ENCODE results near the gene CDC42SE2. TPM values are rescaled to one million over a fixed set of nuclear protein-coding genes. Genes with fewer than 3 reads are reported as not detected.
"Not testable (repeated sequence)": the region's sequence is repeated elsewhere in the genome, so short reads cannot be mapped to it uniquely, and the experiment has no call there.

CDC42SE2 gene
- total and polyA plus RNA-seq, 2 donors: 18.6 to 45.5 TPM

- peak overlapping the region; percentile 23 for H3K27ac ChIP-seq (ENCODE audit: low read depth)
- no peak for DNase-seq (ENCODE audit: extremely low spot score)
- no peaks in the 10 kb centered on the region for H3K4me1 ChIP-seq (ENCODE audit: insufficient read depth)
- H3K4me3 ChIP-seq (ENCODE audit: low read depth, low read length): no peak overlapping the region
- H3K36me3 ChIP-seq (ENCODE audit: insufficient read depth): no peaks in the 10 kb centered on the region
Observed at GRCh38 chr5:131277447-131277846, 13.6 kb downstream of the CDC42SE2 start.

DNA sequence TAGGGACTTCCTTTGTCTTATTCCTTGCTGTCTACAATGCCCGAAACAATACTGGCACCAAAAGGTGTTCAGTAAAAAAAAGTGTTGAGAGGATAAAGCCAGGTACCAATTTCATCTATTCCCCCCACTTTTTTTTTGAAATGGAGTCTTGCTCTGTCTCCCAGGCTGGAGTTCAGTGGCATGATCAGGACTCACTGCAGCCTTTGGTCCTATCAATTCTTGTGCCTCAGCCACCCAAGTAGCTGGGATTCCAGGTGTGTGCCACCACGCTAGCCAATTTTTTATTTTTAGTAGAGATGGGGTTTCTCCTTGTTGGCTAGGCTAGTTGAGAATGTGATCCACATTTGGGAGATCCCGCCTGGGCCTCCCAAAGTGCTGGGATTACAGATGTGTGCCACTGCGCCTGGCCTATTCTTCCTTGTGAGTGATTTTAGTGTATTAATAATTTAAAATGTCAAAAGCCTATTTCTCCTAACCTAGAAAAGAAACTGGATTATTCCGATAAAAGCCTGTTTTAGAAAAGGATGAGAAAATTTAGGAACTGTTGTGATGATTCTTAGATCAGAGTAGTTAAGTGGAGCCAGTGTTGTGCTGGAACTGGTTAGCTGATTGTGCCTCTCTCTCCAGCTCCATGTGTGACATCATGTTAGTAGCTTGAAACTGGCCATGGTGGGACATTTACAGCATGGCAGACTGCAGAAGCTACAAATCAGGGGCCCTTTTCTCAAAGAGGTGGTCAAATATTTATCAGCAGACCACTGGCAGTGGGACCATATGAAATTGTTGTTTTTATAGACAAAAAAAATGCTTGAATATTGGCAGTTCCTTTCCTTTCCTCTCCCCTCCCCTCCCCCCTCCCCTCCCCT, 14.3 kb downstream of the CDC42SE2 start:
- H3K4me3 ChIP-seq (ENCODE audit: low read depth, low read length): no peak overlapping the region
- no peaks in the 10 kb centered on the region for H3K4me1 ChIP-seq (ENCODE audit: insufficient read depth)
- DNase-seq (ENCODE audit: extremely low spot score): no peak
- 97% methylated on average over 5 of the region's 5 CpGs for WGBS
- peak overlapping the region; percentile 23 for H3K27ac ChIP-seq (ENCODE audit: low read depth)
- H3K36me3 ChIP-seq (ENCODE audit: insufficient read depth): no peaks in the 10 kb centered on the region

- 90% methylated on average over 6 of the region's 6 CpGs for WGBS
- not testable (repeated sequence) for DNase-seq (ENCODE audit: extremely low spot score); H3K27ac ChIP-seq (ENCODE audit: low read depth); H3K36me3 ChIP-seq (ENCODE audit: insufficient read depth); H3K4me1 ChIP-seq (ENCODE audit: insufficient read depth); H3K4me3 ChIP-seq (ENCODE audit: low read depth, low read length)
Observed at GRCh38 chr5:131278741-131279124, 14.9 kb downstream of the CDC42SE2 start.

DNA sequence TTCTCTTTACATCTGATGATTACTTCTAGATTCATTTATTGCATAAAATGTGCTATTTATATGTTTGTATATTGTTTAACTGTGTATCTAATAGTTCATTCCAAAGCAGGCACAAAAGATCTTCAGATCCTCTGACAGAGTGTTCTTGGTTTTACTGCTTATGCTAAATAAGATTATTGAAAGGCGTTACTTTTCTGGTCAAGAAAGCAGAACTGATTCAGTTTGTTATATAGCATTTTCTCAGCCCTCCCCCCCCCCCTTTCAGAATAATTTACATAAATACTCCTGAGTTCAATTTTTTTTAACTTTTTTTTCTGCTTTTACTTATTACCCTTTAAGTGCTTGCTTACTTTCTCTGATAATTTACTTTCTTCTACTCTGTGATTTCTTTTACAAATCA, 15.4 kb downstream of the CDC42SE2 start:
- WGBS: 79% methylated on average over 1 of the region's 1 CpG
- Histone ChIP-seq H3K4me1 (ENCODE audit: insufficient read depth) (no peaks in the 10 kb centered on the region), H3K4me3 (ENCODE audit: low read depth, low read length) (no peak overlapping the region), H3K36me3 (ENCODE audit: insufficient read depth) (no peaks in the 10 kb centered on the region), H3K27ac (ENCODE audit: low read depth) (no peak overlapping the region)
- DNase-seq (ENCODE audit: extremely low spot score): no peak

- Histone ChIP-seq H3K27ac (ENCODE audit: low read depth) (no peak overlapping the region), H3K4me1 (ENCODE audit: insufficient read depth) (no peaks in the 10 kb centered on the region), H3K4me3 (ENCODE audit: low read depth, low read length) (no peak overlapping the region), H3K36me3 (ENCODE audit: insufficient read depth) (no peaks in the 10 kb centered on the region)
- DNase-seq (ENCODE audit: extremely low spot score): no peak
- 65% methylated on average over 3 of the region's 3 CpGs for WGBS
Observed at GRCh38 chr5:131280417-131280816, 16.6 kb downstream of the CDC42SE2 start.

DNA sequence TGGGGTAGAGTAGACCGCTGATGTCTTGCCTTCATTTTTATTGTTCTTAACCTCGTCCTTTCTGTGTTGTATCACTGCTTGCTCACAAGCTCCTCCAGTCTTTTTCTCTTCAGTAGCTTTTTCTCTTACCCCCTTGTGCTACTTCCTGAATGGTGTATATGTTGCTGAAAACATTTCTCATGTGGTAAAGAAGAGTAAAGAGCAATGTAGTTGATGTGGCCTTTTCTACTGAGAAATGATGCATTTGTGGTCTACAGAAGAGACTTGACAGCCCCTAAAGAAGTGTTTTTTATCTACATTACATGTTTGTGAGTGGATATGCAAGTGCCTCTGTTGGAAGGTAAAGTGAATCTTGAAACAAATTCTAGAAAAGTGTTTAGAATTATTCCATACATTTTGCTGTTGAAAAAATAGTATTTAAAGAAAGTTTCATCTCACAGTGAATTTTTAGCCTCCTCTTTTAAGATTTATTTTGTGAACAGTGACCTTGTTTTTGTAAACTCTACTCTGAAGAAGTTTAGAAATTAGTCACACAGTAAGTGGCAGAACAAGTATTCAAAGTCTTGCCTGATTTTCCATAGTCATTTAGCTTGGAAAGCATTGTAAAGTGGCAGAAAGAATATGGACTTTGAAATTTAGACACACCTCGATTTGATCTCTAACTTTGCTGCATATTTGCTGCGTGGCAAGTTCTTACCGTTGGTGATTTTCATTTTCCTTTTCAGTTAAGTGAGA, 17.4 kb downstream of the CDC42SE2 start:
- no peaks in the 10 kb centered on the region for H3K36me3 ChIP-seq (ENCODE audit: insufficient read depth)
- H3K4me3 ChIP-seq (ENCODE audit: low read depth, low read length): no peak overlapping the region
- no peaks in the 10 kb centered on the region for H3K4me1 ChIP-seq (ENCODE audit: insufficient read depth)
- H3K27ac ChIP-seq (ENCODE audit: low read depth): peak overlapping the region; percentile 38
- DNase-seq (ENCODE audit: extremely low spot score): no peak
- WGBS: 69% methylated on average over 5 of the region's 5 CpGs

GRCh38 chr5:131281868-131282234, 18.0 kb downstream of the CDC42SE2 start:
- H3K4me3 ChIP-seq (ENCODE audit: low read depth, low read length): no peak overlapping the region
- H3K27ac ChIP-seq (ENCODE audit: low read depth): no peak overlapping the region
- WGBS: 65% methylated on average over 2 of the region's 2 CpGs
- H3K36me3 ChIP-seq (ENCODE audit: insufficient read depth): no peaks in the 10 kb centered on the region
- H3K4me1 ChIP-seq (ENCODE audit: insufficient read depth): no peaks in the 10 kb centered on the region
- DNase-seq (ENCODE audit: extremely low spot score): no peak

DNA sequence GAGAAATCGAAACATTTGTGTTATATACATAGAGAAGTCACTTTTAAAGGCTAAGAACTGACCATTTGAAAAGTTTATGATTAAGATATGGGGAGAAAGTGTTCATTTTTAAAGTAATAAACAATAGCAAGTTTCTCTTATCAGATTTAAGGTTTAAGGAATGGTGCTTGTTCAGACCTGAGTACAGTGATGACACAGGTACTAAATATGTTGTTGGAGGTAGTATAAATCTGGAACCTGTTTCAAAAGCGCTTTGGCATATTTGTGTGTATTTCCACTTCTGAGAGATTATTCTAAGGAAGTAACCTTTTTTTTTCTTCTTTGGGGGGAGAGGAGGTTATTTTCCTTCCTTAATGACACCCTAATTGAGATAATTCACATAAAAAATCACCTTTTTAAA, 18.4 kb downstream of the CDC42SE2 start:
- WGBS: 82% methylated on average over 2 of the region's 2 CpGs
- Histone ChIP-seq H3K4me3 (ENCODE audit: low read depth, low read length) (no peak overlapping the region), H3K36me3 (ENCODE audit: insufficient read depth) (no peaks in the 10 kb centered on the region)

DNA sequence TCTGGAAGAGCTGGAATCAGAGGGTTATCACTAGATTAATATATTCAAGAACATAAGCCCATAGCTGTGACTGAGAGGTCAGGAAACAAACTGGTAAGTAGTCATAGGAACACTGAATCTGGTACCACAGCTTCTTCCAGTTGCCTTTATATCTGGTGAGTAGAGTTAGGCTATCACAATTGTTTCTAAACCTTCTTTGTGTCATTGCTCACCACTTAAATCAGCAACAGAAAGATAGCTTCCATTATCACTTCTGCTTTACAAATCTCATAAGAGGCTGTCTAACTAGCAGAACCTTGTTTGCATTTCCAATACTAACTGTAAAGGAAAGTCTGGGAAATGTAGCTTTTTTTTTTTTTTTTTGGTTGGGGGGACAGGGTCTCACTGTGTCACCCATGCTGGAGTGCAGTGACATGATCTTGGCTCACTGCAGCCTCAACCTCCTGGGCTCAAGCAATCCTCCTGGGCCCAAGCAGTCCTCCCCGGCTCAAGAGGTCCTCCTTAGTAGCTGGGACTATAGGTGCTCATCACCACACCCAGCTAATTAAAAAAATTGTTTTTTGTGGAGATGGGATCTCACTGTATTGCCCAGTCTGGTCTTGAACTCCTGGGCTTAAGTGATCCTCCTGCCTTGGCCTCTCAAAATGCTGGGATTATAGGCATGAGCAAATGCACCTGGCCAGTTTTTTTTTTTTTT, 22.0 kb downstream of the CDC42SE2 start:
- H3K27ac ChIP-seq (ENCODE audit: low read depth): peak overlapping the region; percentile 23
- WGBS: 95% methylated on average over 1 of the region's 1 CpG
- no peaks in the 10 kb centered on the region for H3K36me3 ChIP-seq (ENCODE audit: insufficient read depth)
- no peaks in the 10 kb centered on the region for H3K4me1 ChIP-seq (ENCODE audit: insufficient read depth)
- no peak for DNase-seq (ENCODE audit: extremely low spot score)
- no peak overlapping the region for H3K4me3 ChIP-seq (ENCODE audit: low read depth, low read length)

More for the DNA sequence above, 18.4 kb downstream of the CDC42SE2 start:
- Histone ChIP-seq H3K27ac (ENCODE audit: low read depth) (no peak overlapping the region), H3K4me1 (ENCODE audit: insufficient read depth) (no peaks in the 10 kb centered on the region)
- no peak for DNase-seq (ENCODE audit: extremely low spot score)

DNA sequence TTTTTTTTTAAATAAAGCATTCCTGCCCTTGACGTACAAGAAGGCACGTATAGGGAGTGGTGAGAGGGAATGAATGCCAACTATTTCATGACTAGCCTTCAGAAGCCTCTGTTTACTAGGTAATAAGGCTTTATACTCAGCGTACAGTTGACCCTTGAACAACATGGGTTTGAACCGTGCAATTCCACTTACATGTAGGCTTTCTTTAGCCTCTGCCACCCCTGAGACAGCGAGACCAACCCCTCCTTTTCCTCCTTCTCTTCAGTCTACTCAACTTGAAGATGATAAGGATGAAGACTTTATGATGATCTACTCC, 22.5 kb downstream of the CDC42SE2 start:
- DNase-seq (ENCODE audit: extremely low spot score): no peak
- no peaks in the 10 kb centered on the region for H3K36me3 ChIP-seq (ENCODE audit: insufficient read depth)
- no peaks in the 10 kb centered on the region for H3K4me1 ChIP-seq (ENCODE audit: insufficient read depth)
- H3K27ac ChIP-seq (ENCODE audit: low read depth): no peak overlapping the region
- no peak overlapping the region for H3K4me3 ChIP-seq (ENCODE audit: low read depth, low read length)
- 85% methylated on average over 5 of the region's 5 CpGs for WGBS

DNA sequence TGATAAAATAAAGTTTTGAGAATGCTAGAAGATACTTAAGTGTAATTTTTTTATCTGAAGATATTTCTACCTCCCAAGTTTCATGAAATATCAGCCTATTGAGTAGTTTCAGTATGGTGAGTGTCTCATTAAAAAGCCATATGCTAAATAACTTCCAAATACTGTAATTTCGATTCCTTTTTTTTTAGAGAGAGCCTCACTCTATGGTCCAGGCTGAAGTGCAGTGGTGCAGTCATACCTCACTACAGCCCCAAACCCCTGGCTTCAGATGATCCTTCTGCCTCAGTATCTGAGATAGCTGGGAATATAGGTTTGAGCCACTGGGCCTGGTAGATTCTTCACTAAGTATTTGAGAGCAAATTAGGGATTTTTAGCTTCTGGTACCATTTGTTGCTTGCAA, 24.5 kb downstream of the CDC42SE2 start:
- no peaks in the 10 kb centered on the region for H3K4me1 ChIP-seq (ENCODE audit: insufficient read depth)
- H3K27ac ChIP-seq (ENCODE audit: low read depth): no peak overlapping the region
- 89% methylated on average over 1 of the region's 1 CpG for WGBS
- no peaks in the 10 kb centered on the region for H3K36me3 ChIP-seq (ENCODE audit: insufficient read depth)
- no peak for DNase-seq (ENCODE audit: extremely low spot score)
- no peak overlapping the region for H3K4me3 ChIP-seq (ENCODE audit: low read depth, low read length)

GRCh38 chr5:131289738-131290137, 25.9 kb downstream of the CDC42SE2 start:
- Histone ChIP-seq H3K36me3 (ENCODE audit: insufficient read depth) (no peaks in the 10 kb centered on the region), H3K4me1 (ENCODE audit: insufficient read depth) (no peaks in the 10 kb centered on the region), H3K27ac (ENCODE audit: low read depth) (peak overlapping the region; percentile 2), H3K4me3 (ENCODE audit: low read depth, low read length) (no peak overlapping the region)
- DNase-seq (ENCODE audit: extremely low spot score): no peak
- WGBS: 91% methylated on average over 3 of the region's 3 CpGs

DNA sequence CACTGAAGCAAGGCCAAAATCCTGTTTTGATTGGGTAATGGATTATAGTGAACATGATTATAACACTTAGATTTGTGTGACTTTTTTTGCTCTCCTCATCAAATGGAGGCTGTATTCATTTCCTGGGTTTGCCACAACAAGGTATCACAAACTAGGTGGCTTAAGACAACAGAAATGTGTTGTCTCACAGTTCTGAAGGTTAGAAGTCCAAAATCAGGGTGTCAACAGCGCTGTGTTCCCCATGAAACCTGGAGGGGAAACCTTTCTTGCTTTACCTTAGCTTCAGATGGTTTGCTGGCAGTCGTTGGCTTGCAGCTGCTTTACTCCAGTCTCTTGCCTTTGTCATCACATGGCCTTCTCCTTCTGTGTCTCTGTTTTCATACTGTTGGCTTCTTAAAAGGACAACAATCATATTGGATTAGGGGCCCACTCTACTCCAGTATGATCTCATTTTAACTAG, 32.4 kb downstream of the CDC42SE2 start:
- DNase-seq (ENCODE audit: extremely low spot score): no peak
- Histone ChIP-seq H3K36me3 (ENCODE audit: insufficient read depth) (no peaks in the 10 kb centered on the region), H3K4me1 (ENCODE audit: insufficient read depth) (no peaks in the 10 kb centered on the region), H3K4me3 (ENCODE audit: low read depth, low read length) (no peak overlapping the region), H3K27ac (ENCODE audit: low read depth) (no peak overlapping the region)
- 94% methylated on average over 2 of the region's 2 CpGs for WGBS

GRCh38 chr5:131297886-131298285, 34.0 kb downstream of the CDC42SE2 start:
- Histone ChIP-seq H3K36me3 (ENCODE audit: insufficient read depth) (no peaks in the 10 kb centered on the region), H3K27ac (ENCODE audit: low read depth) (no peak overlapping the region), H3K4me3 (ENCODE audit: low read depth, low read length) (no peak overlapping the region), H3K4me1 (ENCODE audit: insufficient read depth) (no peaks in the 10 kb centered on the region)
- 93% methylated on average over 5 of the region's 5 CpGs for WGBS
- DNase-seq (ENCODE audit: extremely low spot score): no peak

Data from urinary bladder (tissue), 4 donors.